Heart right ventricle (tissue), 16 donors: Measurements from ENCODE around the gene EPOP. TPM values are rescaled to one million over a fixed set of nuclear protein-coding genes. Genes with fewer than 3 reads are reported as not detected.

ENCODE experiments used
- ATAC-seq, 8 donors: fragments of 200-7000 bp; cut with Tn5 transposase; one replicate each; pipeline ENCODE4 v1.9.1; 2020; ENCODE audit warnings: mild to moderate bottlenecking in 8 of 8, moderate library complexity in 8 of 8, moderate number of reproducible peaks in 1 of 8
- DNase-seq, 2 donors: peaks; one replicate each; pipeline ENCODE4 v3.0.0-alpha.2; 2020
- H3K27ac ChIP-seq, 10 donors: fragments of 200-600 bp; sonication (generic) in 2 of 10; one replicate each; pipeline versions ENCODE4 v1.5.0 to v1.8.0; 2020 to 2022; ENCODE audit warnings: mild to moderate bottlenecking in 3 of 10
- H3K27me3 ChIP-seq, 7 donors: fragments of 200-600 bp; one replicate each; pipeline ENCODE4 v1.8.0; 2021 to 2022; ENCODE audit warnings: mild to moderate bottlenecking in 2 of 7
- H3K36me3 ChIP-seq, 9 donors: fragments of 200-600 bp; sonication (generic) in 1 of 9; one replicate each; pipeline versions ENCODE4 v1.5.0 to v1.8.0; 2020 to 2022; ENCODE audit warnings: mild to moderate bottlenecking in 2 of 9
- H3K4me1 ChIP-seq, 9 donors: fragments of 200-600 bp; sonication (generic) in 1 of 9; one replicate each; pipeline versions ENCODE4 v1.5.0 to v1.8.0; 2020 to 2022; ENCODE audit warnings: mild to moderate bottlenecking in 4 of 9
- H3K4me3 ChIP-seq, 10 donors: fragments of 200-600 bp; sonication (generic) in 2 of 10; one replicate each; pipeline versions ENCODE4 v1.5.0 to v1.8.0; 2020 to 2022; ENCODE audit warnings: mild to moderate bottlenecking in 7 of 10, moderate library complexity in 2 of 10
- H3K9me3 ChIP-seq, 11 donors: fragments of 200-600 bp in 10 of 11; sonication (generic) in 2 of 11; one replicate each; pipeline versions ENCODE4 v1.5.0 to v1.8.0; 2013 to 2022; ENCODE audit warnings: mild to moderate bottlenecking in 2 of 11, control low read depth in 1 of 11, moderate library complexity in 1 of 11
- WGBS, 2 donors: extraction: QIAGEN DNeasy Blood & Tissue Kit; methylation state at CpG; one replicate each; pipeline ENCODE4 v1.1.7; 2013; ENCODE audit warnings: inconsistent platforms in 1 of 2; 5-methylcytosine and 5-hydroxymethylcytosine counted together
- intact Hi-C, 10 donors: fragments of 100-400 bp; cut with DNase I; formaldehyde crosslinking; loops; one replicate each; pipeline versions ENCODE4 v1.11.1 to v1.14.2; 2022
- polyA plus RNA-seq, 2 donors: library from polyadenylated mRNA; stranded (reverse); fragments of 200-250 nt; gene quantifications; one replicate each; pipeline ENCODE4 v1.2.3, GENCODE V29; 2013
- total RNA-seq, 10 donors: library from RNA; stranded (reverse); fragmentation: NEBNext Ultra II Directional in 3 of 10; extraction: Animal tissue kit (Norgen Biotek cat#: 25700) in 3 of 10; gene quantifications; one replicate each; pipeline versions ENCODE4 v1.2.1 to v1.2.4, GENCODE V29; 2021 to 2023
- TF ChIP-seq, protein P1 (sequence below), 9 donors: fragments of 200-600 bp; sonication (generic) in 2 of 9; IDR thresholded peaks; one replicate each; pipeline versions ENCODE4 v1.5.0 to v1.8.0; 2021 to 2022; ENCODE audit warnings: antibody characterized with exemption in 9 of 9, mild to moderate bottlenecking in 5 of 9, moderate library complexity in 1 of 9
- donor health status: Arrhythmogenic right ventricular cardiomyopathy.
- donor health status: ischemic (EF 13 %, LVEDD 7.1; RV severe dilation, severe dysfunction).
- donor health status: healthy with polysubstance abuse.
- donor health status: DM: no; HTN: yes; CAD: no.
- donor health status: DM: no; HTN: no; CAD: no.
- donor health status: ischemic (EF 25% LVEDD 6.9; RV normal size, moderate dysfunction).
- donor health status: ischemic (EF 25% LVEDD 5.7; RV mildly dilated, moderate dysfunction).
- donor health status: healthy.
- donor health status: DM: yes; HTN: yes; CAD: no.
- donor health status: Ischemic cardiomyopathy.
- donor health status: ischemic (EF 35%, LVEDD 5.7; RV mildly dilated, moderate dysfunction).
- donor health status: nonischemic (EF 11% LVEDD 7.7; RV severe dilation, severe dysfunction).
- donor health status: DM: yes; HTN: yes; CAD: no.
- donor health status: PGD.
- donor health status: ischemic (EF 29% LVEDD 5.4; RV normal size, mild dysfunction).
- donor health status: nonischemic (EF 23%, LVEDD 6.1; RV moderate dilation, normal function).

EPOP gene
- total and polyA plus RNA-seq, 12 donors = 0.25 to 2.2 (median 0.73) TPM

- intact Hi-C loops = loop anchor here in 2 of 10 donors (2.0 to 5.0 kb wide), 2 partner anchors 22 to 36 kb away; no protein-coding TSS in a partner anchor
- no peaks in the 10 kb centered on the region for H3K9me3 ChIP-seq
- H3K4me1 ChIP-seq = peaks cover 7 to 72% (median 42%) of the 10 kb centered on the region in 9 donors
- peaks cover 0 to 48% (median 10%) of the 10 kb centered on the region in 9 donors for H3K36me3 ChIP-seq
- ATAC-seq = no peak
- TF ChIP-seq, protein P1, sequence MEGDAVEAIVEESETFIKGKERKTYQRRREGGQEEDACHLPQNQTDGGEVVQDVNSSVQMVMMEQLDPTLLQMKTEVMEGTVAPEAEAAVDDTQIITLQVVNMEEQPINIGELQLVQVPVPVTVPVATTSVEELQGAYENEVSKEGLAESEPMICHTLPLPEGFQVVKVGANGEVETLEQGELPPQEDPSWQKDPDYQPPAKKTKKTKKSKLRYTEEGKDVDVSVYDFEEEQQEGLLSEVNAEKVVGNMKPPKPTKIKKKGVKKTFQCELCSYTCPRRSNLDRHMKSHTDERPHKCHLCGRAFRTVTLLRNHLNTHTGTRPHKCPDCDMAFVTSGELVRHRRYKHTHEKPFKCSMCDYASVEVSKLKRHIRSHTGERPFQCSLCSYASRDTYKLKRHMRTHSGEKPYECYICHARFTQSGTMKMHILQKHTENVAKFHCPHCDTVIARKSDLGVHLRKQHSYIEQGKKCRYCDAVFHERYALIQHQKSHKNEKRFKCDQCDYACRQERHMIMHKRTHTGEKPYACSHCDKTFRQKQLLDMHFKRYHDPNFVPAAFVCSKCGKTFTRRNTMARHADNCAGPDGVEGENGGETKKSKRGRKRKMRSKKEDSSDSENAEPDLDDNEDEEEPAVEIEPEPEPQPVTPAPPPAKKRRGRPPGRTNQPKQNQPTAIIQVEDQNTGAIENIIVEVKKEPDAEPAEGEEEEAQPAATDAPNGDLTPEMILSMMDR (IDR thresholded peaks at IDR 0.05) = no peak
- H3K27ac ChIP-seq = peak overlapping the region; percentile 92 to 100 (median 98)
- H3K27me3 ChIP-seq = no peaks in the 10 kb centered on the region
- no peak for DNase-seq
- H3K4me3 ChIP-seq = peak overlapping the region; percentile 69 to 96 (median 88)
- WGBS, 2 donors = 15 to 19% methylated on average over 20 of the region's 20 CpGs
Measured at GRCh38 chr17:38706505-38707216, 31.9 kb upstream of the EPOP start.

DNA sequence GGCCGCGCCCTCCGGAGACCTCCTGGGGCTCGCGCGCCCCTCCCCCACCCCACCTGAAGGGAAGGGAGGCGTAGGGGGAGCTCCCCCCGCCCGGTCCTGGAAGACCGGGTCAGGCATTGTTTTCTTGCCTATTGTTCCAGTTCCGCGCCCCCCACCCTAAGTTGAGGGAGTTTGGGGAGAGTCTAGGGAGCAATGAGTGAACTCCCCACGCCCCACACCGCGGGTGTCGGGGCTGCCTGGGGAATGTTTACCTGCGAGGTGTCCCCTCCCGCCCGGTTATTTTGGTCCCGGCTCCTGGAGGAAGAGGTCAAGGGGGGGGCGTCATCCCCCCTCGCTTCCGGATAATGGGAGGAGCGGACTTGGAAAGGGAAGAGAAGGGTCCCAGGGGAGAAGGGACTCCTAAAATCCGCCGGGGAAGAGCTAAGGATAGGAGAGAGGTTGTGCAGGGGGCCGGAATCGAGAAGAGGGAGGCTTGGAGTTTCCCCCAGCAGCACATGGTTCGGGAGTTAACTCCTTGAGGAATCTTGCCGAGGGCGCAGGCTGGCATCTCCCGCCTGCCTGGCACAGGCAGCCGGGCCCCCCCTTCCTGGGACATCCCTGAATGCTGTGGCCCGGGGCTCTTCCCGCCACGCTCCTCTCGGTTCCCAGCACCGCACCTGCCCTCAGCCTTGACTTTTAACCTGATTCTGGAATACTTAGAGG lies 31.2 kb upstream of the EPOP start:
- 1% methylated on average over 38 of the region's 38 CpGs for WGBS, 2 donors
- H3K27ac ChIP-seq = peak overlapping the region; percentile 92 to 100 (median 98)
- peaks cover 8 to 72% (median 45%) of the 10 kb centered on the region in 9 donors for H3K4me1 ChIP-seq
- peaks cover 0 to 41% (median 10%) of the 10 kb centered on the region in 9 donors for H3K36me3 ChIP-seq
- intact Hi-C loops = loop anchor here in 3 of 10 donors (2.0 to 5.0 kb wide), 3 partner anchors 23 to 36 kb away; partner anchors contain the start of gene CISD3 (in 1 of the 3)
- H3K27me3 ChIP-seq = no peaks in the 10 kb centered on the region
- DNase-seq = peak; percentile 72 to 83
- TF ChIP-seq, protein P1 (IDR thresholded peaks at IDR 0.05) = no peak
- H3K9me3 ChIP-seq = no peaks in the 10 kb centered on the region
- peak in 5 of 8 donors; percentile 0 to 25 (median 9) for ATAC-seq
- H3K4me3 ChIP-seq = peak overlapping the region; percentile 69 to 96 (median 88)

GRCh38 chr17:38705523-38705802 lies 30.7 kb upstream of the EPOP start:
- 0 to 1% methylated on average over 21 to 29 of the region's 32 CpGs for WGBS, 2 donors
- intact Hi-C loops = loop anchor here in 2 of 10 donors (2.0 to 5.0 kb wide), 2 partner anchors 25 to 37 kb away; partner anchors contain the start of gene CISD3 (in 1 of the 2)
- H3K36me3 ChIP-seq = peaks cover 0 to 36% (median 10%) of the 10 kb centered on the region in 9 donors
- ATAC-seq (no peak), DNase-seq (no peak)
- H3K4me3 ChIP-seq = peak overlapping the region; percentile 69 to 96 (median 88)
- H3K27ac ChIP-seq = peak overlapping the region; percentile 92 to 100 (median 98)
- peaks cover 8 to 70% (median 41%) of the 10 kb centered on the region in 9 donors for H3K4me1 ChIP-seq
- TF ChIP-seq, protein P1 (IDR thresholded peaks at IDR 0.05) = no peak
- no peaks in the 10 kb centered on the region for H3K9me3 ChIP-seq
- no peaks in the 10 kb centered on the region for H3K27me3 ChIP-seq
